HUES48 (cell line): ENCODE results near the gene ETV6.
"Not testable (repeated sequence)": the region's sequence is repeated elsewhere in the genome, so short reads cannot be mapped to it uniquely, and the experiment has no call there.

Experiments used
- H3K27ac ChIP-seq: one replicate; pipeline ENCODE4 v1.7.0; 2013; ENCODE audit warnings: low read depth, low read length, inconsistent platforms
- H3K27me3 ChIP-seq: 2 replicates; pipeline ENCODE4 v1.6.1; 2013; ENCODE audit warnings: mild to moderate bottlenecking, low read length; ENCODE audit not compliant: control insufficient read depth, insufficient read depth
- H3K36me3 ChIP-seq: 2 replicates; pipeline ENCODE4 v1.6.1; 2013; ENCODE audit warnings: low read length; ENCODE audit not compliant: control insufficient read depth, insufficient read depth
- H3K4me1 ChIP-seq: 2 replicates; pipeline ENCODE4 v1.6.1; 2013; ENCODE audit warnings: mild to moderate bottlenecking, low read length; ENCODE audit not compliant: control insufficient read depth, insufficient read depth
- H3K4me3 ChIP-seq: 2 replicates; pipeline ENCODE4 v1.5.1; 2013; ENCODE audit warnings: mild to moderate bottlenecking, low read depth, low read length
- H3K9ac ChIP-seq: 2 replicates; pipeline ENCODE4 v1.6.1; 2013; ENCODE audit warnings: mild to moderate bottlenecking, low read depth, low read length, moderate library complexity
- H3K9me3 ChIP-seq: 2 replicates; pipeline ENCODE4 v1.6.1; 2013; ENCODE audit warnings: low read length; ENCODE audit not compliant: control insufficient read depth, insufficient read depth

Gene ETV6

GRCh38 chr12:11624116-11624515, 25.4 kb upstream of the ETV6 start:
- no peaks in the 10 kb centered on the region for H3K36me3 ChIP-seq
- H3K4me3 ChIP-seq: no peak overlapping the region
- H3K27me3 ChIP-seq: no peaks in the 10 kb centered on the region
- H3K9me3 ChIP-seq: 0 out of 2 replicates have a peak, but pooled peaks cover 2% of the 10 kb centered on the region
- H3K4me1 ChIP-seq: peaks cover 24% of the 10 kb centered on the region
- H3K9ac ChIP-seq: no peak overlapping the region
- no peak overlapping the region for H3K27ac ChIP-seq

- H3K9me3 ChIP-seq, H3K4me3 ChIP-seq, H3K9ac ChIP-seq, H3K27me3 ChIP-seq, H3K27ac ChIP-seq, H3K36me3 ChIP-seq: not testable (repeated sequence)
- H3K4me1 ChIP-seq: peaks cover 14% of the 10 kb centered on the region
Observed at GRCh38 chr12:11627709-11628108, 21.8 kb upstream of the ETV6 start.

- H3K27me3 ChIP-seq: no peaks in the 10 kb centered on the region
- H3K4me1 ChIP-seq: peaks cover 7% of the 10 kb centered on the region
- 0 out of 2 replicates have a peak, but pooled peaks cover 2% of the 10 kb centered on the region for H3K9me3 ChIP-seq
- H3K4me3 ChIP-seq: no peak overlapping the region
- H3K27ac ChIP-seq: no peak overlapping the region
- no peaks in the 10 kb centered on the region for H3K36me3 ChIP-seq
- H3K9ac ChIP-seq: no peak overlapping the region
Observed at GRCh38 chr12:11628353-11628752, 21.1 kb upstream of the ETV6 start.

- Histone ChIP-seq H3K27ac (no peak overlapping the region), H3K27me3 (no peaks in the 10 kb centered on the region), H3K4me3 (no peak overlapping the region), H3K9me3 (0 out of 2 replicates have a peak, but pooled peaks cover under 1% of the 10 kb centered on the region), H3K9ac (no peak overlapping the region), H3K4me1 (no peaks in the 10 kb centered on the region), H3K36me3 (no peaks in the 10 kb centered on the region)
Observed at GRCh38 chr12:11630046-11630706, 19.3 kb upstream of the ETV6 start.

DNA sequence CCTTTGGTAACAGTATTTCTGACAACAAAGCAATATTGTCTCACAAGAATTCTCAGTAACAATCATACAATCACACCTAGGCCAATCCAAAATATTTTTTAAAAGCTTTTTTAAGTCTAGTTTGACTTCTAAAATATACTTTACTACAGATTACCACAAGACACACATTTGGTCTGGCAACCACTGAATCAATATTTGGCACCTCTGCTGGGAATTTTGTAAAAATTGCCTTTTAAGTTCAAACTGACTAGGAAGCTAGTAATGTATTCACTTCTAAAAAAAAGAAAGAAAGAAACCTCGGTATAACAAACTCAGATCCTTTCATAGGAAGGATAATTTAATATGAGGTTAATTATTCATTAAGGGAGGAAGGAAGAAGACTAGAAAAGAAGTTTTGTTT, 18.2 kb upstream of the ETV6 start:
- Histone ChIP-seq H3K4me3 (no peak overlapping the region), H3K4me1 (no peaks in the 10 kb centered on the region), H3K27ac (no peak overlapping the region), H3K36me3 (no peaks in the 10 kb centered on the region), H3K9ac (no peak overlapping the region), H3K27me3 (no peaks in the 10 kb centered on the region), H3K9me3 (peaks cover 10% of the 10 kb centered on the region)

- H3K9me3 ChIP-seq: peaks cover 16% of the 10 kb centered on the region
- H3K9ac ChIP-seq, H3K27ac ChIP-seq, H3K4me3 ChIP-seq, H3K4me1 ChIP-seq, H3K27me3 ChIP-seq, H3K36me3 ChIP-seq: not testable (repeated sequence)
Observed at GRCh38 chr12:11631881-11632280, 17.6 kb upstream of the ETV6 start.

GRCh38 chr12:11633968-11634367, 15.5 kb upstream of the ETV6 start:
- H3K36me3 ChIP-seq: no peaks in the 10 kb centered on the region
- H3K4me1 ChIP-seq: no peaks in the 10 kb centered on the region
- no peak overlapping the region for H3K4me3 ChIP-seq
- H3K27me3 ChIP-seq: no peaks in the 10 kb centered on the region
- no peak overlapping the region for H3K9ac ChIP-seq
- H3K9me3 ChIP-seq: peaks cover 16% of the 10 kb centered on the region
- H3K27ac ChIP-seq: no peak overlapping the region

- H3K4me1 ChIP-seq: no peaks in the 10 kb centered on the region
- no peak overlapping the region for H3K27ac ChIP-seq
- H3K27me3 ChIP-seq: no peaks in the 10 kb centered on the region
- no peaks in the 10 kb centered on the region for H3K36me3 ChIP-seq
- H3K4me3 ChIP-seq: no peak overlapping the region
- H3K9ac ChIP-seq: no peak overlapping the region
- H3K9me3 ChIP-seq: peaks cover 16% of the 10 kb centered on the region
Observed at GRCh38 chr12:11635341-11635740, 14.1 kb upstream of the ETV6 start.

DNA sequence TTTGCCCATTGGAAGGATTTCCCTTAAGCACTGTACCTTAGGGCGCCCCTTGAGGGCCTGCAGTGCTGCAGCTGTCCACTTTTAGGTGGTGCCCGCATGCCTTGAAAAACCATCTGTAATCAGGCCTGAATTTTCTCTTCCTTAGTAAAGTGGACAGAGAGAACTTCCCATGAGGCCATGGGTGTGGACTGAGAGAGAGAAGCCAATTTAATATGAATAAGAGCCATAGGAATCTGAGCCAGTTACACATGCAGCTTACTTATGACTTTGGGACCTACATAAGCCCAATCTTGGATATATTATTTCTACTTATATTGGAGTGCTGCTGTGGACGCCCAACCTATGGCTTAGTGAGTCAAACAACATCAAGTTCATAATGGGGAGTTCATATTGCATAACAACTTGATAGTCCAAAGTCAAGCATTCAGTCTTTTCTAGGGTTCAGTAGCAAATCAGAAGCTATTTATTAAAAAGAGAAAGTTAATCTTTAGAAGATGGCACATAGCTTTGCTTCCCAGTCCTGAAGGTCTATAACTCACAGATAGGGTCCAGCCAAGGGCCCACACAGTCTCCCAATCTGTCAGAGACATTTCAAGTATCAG, 11.1 kb upstream of the ETV6 start:
- Histone ChIP-seq H3K27ac (no peak overlapping the region), H3K9me3 (peaks cover 16% of the 10 kb centered on the region), H3K27me3 (no peaks in the 10 kb centered on the region), H3K36me3 (no peaks in the 10 kb centered on the region), H3K9ac (no peak overlapping the region), H3K4me1 (no peaks in the 10 kb centered on the region), H3K4me3 (no peak overlapping the region)

GRCh38 chr12:11639454-11639853, 10.0 kb upstream of the ETV6 start:
- H3K4me1 ChIP-seq: no peaks in the 10 kb centered on the region
- H3K9me3 ChIP-seq: peaks cover 16% of the 10 kb centered on the region
- H3K9ac ChIP-seq: no peak overlapping the region
- H3K27me3 ChIP-seq: no peaks in the 10 kb centered on the region
- no peak overlapping the region for H3K4me3 ChIP-seq
- no peaks in the 10 kb centered on the region for H3K36me3 ChIP-seq
- no peak overlapping the region for H3K27ac ChIP-seq

DNA sequence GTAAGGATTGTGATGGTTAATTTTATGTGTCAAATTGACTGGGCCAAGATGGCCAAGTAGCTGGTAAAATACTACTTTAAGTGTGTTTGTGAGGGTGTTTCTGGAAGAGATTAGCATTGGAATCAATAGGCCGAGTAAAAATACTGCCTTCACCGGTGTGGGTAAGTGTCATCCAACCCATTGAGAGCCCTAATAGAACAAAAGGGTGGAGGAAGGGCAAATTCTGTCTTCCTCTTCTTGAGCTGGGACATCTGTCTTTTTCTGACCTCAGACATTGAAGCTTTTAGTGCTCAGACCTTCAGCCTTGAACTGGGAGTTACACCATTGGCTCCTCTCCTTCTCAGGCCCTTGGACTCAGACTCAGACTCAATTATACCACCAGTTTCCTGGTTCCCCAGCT, 8.0 kb upstream of the ETV6 start:
- no peaks in the 10 kb centered on the region for H3K4me1 ChIP-seq
- no peak overlapping the region for H3K4me3 ChIP-seq
- no peaks in the 10 kb centered on the region for H3K36me3 ChIP-seq
- no peak overlapping the region for H3K27ac ChIP-seq
- H3K27me3 ChIP-seq: no peaks in the 10 kb centered on the region
- no peak overlapping the region for H3K9ac ChIP-seq
- H3K9me3 ChIP-seq: peaks cover 3% of the 10 kb centered on the region
